Prostate gland (tissue), 2 donors: ENCODE data around the gene TBRG1.

ENCODE experiments used
- CTCF ChIP-seq, 4 experiments: fragments of 200-600 bp in 2 of 4; fragments of 450-650 bp in 2 of 4; sonication (generic) in 2 of 4; IDR thresholded peaks; 1 replicate in 3 of 4; 2 replicates in 1 of 4; pipeline ENCODE4 v1.5.1; 2016 to 2019; ENCODE audit warnings: antibody characterized with exemption in 4 of 4, mild to moderate bottlenecking in 2 of 4, moderate library complexity in 2 of 4
- POLR2A ChIP-seq: fragments of 450-650 bp; IDR thresholded peaks from one replicate; pipeline ENCODE4 v1.6.1; 2016; ENCODE audit warnings: antibody characterized with exemption, mild to moderate bottlenecking

DNA sequence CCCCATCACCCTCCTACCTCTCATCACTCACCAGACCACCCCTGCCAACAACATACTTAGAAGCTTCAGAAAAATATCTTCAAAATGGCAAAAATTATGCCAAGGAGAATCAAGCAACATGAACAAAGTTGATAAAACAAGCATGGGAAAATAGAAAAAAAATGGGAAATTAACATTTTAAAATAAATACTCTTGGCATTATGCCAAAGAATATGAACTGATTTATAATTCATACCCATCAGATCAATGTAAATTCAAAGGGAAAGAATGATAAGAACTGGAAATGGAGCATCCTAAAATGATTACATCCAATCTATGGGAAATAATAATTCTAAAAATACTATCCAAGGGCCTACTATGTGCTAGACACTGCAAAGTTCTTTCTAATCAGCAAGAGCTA, 38.9 kb downstream of the TBRG1 start:
- no peak for TF ChIP-seq CTCF (IDR thresholded peaks at IDR 0.05)
- no peak for TF ChIP-seq POLR2A
